GM12878 (cell line): ENCODE data around the gene TUBA1A. TPM values are rescaled to one million over a fixed set of nuclear protein-coding genes. Genes with fewer than 3 reads are reported as not detected.

Source experiments
- ATAC-seq: fragments of 200-7000 bp; cut with Tn5 transposase; 3 replicates; pipeline ENCODE4 v1.9.1; 2020; ENCODE audit warnings: mild to moderate bottlenecking, moderate library complexity
- BruUV-seq: library from RNA; stranded (reverse); fragments of 400-500 nt; replicated peaks from 2 replicates; lab custom pipeline; 2021; lab: Mats Ljungman, UMichigan
- CTCF ChIA-PET: fragments of 300-600 bp; sonication (Branson Sonifier 250); formaldehyde crosslinking; extraction: SDS; loops from one replicate; lab custom pipeline; 2021; ENCODE audit warnings: inconsistent platforms; lab: Yijun Ruan, JAX
- POLR2A ChIA-PET: fragments of 350-600 bp; formaldehyde crosslinking; extraction: SDS; loops from one replicate; lab custom pipeline; 2021; ENCODE audit warnings: inconsistent platforms; lab: Charles Lee
- RAD21 ChIA-PET: fragments of 300-600 bp; sonication (Branson Sonifier 250); formaldehyde crosslinking; loops from one replicate; lab custom pipeline; 2023; ENCODE audit warnings: antibody characterized with exemption; ENCODE audit not compliant: unreplicated experiment; lab: Charles Lee
- SMC1A ChIA-PET: fragments of 300-600 bp; sonication (Branson Sonifier 250); formaldehyde crosslinking; loops from one replicate; lab custom pipeline; 2023; ENCODE audit not compliant: unreplicated experiment, uncharacterized antibody; lab: Charles Lee
- DNase-seq: peaks from one replicate; pipeline ENCODE4 v3.0.0-alpha.2; 2011; ENCODE audit warnings: low read depth, low spot score
- FAIRE-seq: peaks from 3 replicates; lab custom pipeline; 2011; peaks lifted over from hg19 to GRCh38; lab: Jason Lieb, UNC
- H2AFZ ChIP-seq: 2 replicates; pipeline ENCODE4 v1.6.0; 2011; ENCODE audit warnings: low read depth, low read length, control low read depth; ENCODE audit not compliant: control insufficient read depth
- H3K27ac ChIP-seq: 2 replicates; pipeline ENCODE4 v1.5.1; 2011; ENCODE audit warnings: control low read depth; ENCODE audit not compliant: control insufficient read depth, insufficient read depth
- H3K27me3 ChIP-seq, 2 experiments: replicated peaks in 1 of 2; 2 replicates each; pipeline versions ENCODE4 v1.6.0 to v1.6.1; 2011; ENCODE audit warnings: low read length in 1 of 2; ENCODE audit not compliant: control insufficient read depth in 2 of 2, insufficient read depth in 2 of 2
- H3K36me3 ChIP-seq, 2 experiments: 2 replicates each; pipeline ENCODE4 v1.5.1; 2011; ENCODE audit warnings: low read length in 1 of 2; ENCODE audit not compliant: control insufficient read depth in 2 of 2, insufficient read depth in 2 of 2
- H3K4me1 ChIP-seq: 2 replicates; pipeline ENCODE4 v1.6.1; 2011; ENCODE audit warnings: mild to moderate bottlenecking, low read length, moderate library complexity, mixed read lengths; ENCODE audit not compliant: control insufficient read depth, insufficient read depth
- H3K4me2 ChIP-seq: 2 replicates; pipeline ENCODE4 v1.6.0; 2011; ENCODE audit warnings: control low read depth; ENCODE audit not compliant: control insufficient read depth, insufficient read depth
- H3K4me3 ChIP-seq: fragments of 200-600 bp; sonication (generic); 2 replicates; pipeline ENCODE4 v1.5.1; 2016
- H3K79me2 ChIP-seq: 2 replicates; pipeline ENCODE4 v1.6.0; 2011; ENCODE audit warnings: low read length; ENCODE audit not compliant: control insufficient read depth, insufficient read depth
- H3K9ac ChIP-seq: 2 replicates; pipeline ENCODE4 v1.8.0; 2011; ENCODE audit warnings: low read length, control low read depth, mixed read lengths; ENCODE audit not compliant: control insufficient read depth, insufficient read depth
- H3K9me3 ChIP-seq: replicated peaks from 3 replicates; pipeline ENCODE4 v1.5.1; 2011; ENCODE audit warnings: mild to moderate bottlenecking, low read length; ENCODE audit not compliant: control insufficient read depth, insufficient read depth
- H4K20me1 ChIP-seq: 2 replicates; pipeline ENCODE4 v1.6.0; 2011; ENCODE audit not compliant: control insufficient read depth, insufficient read depth
- SMC3 ChIP-seq: IDR thresholded peaks from 2 replicates; pipeline ENCODE4 v1.6.1; 2011; ENCODE audit warnings: low read length, improper control_type of control experiment, borderline replicate concordance
- WGBS: methylation state at CpG from one replicate; pipeline ENCODE4 v1.1.6; 2016; ENCODE audit warnings: low lambda C conversion rate; ENCODE audit not compliant: insufficient replicate concordance, insufficient coverage; ENCODE audit errors: missing lambda C conversion rate; 5-methylcytosine and 5-hydroxymethylcytosine counted together
- in situ Hi-C: fragments of 300-500 bp; cut with MboI; formaldehyde crosslinking; loops from 9 replicates; pipeline ENCODE4 v1.14.3; 2018; ENCODE audit warnings: mixed read lengths
- intact Hi-C: fragments of 100-400 bp; cut with micrococcal nuclease; formaldehyde crosslinking; loops from one replicate; pipeline ENCODE4 v1.14.2; 2022; ENCODE audit not compliant: unreplicated experiment
- polyA plus RNA-seq, 11 experiments: library from polyadenylated mRNA; depleted of rRNA in 4 of 11; unstranded in 6 of 11; stranded (reverse) in 5 of 11; fragments of >200 nt; fragmentation: Nextera tagmentation in 4 of 11; fragmentation: Illumina TruSeq in 1 of 11; extraction: Ambion mirVana in 4 of 11; extraction: Trizol in 1 of 11; gene quantifications; 1 replicate in 1 of 11; 2 replicates in 10 of 11; pipeline versions ENCODE4 v1.2.1 to v1.2.3, GENCODE V29; 2011 to 2016; ENCODE audit warnings: inconsistent platforms in 2 of 11, missing spikeins in 2 of 11, low read depth in 1 of 11
- total RNA-seq, 4 experiments: library from RNA; depleted of rRNA in 3 of 4; stranded (reverse); fragments of >200 nt in 3 of 4; fragmentation: Illumina TruSeq in 1 of 4; extraction: Trizol in 1 of 4; gene quantifications; 2 replicates each; pipeline versions ENCODE4 v1.2.1 to v1.2.3, GENCODE V29; 2013 to 2021
- TF ChIP-seq, protein P1 (sequence below): IDR thresholded peaks from 2 replicates; pipeline ENCODE4 v1.6.1; 2011; ENCODE audit warnings: mild to moderate bottlenecking, low read depth, low read length, moderate library complexity; ENCODE audit not compliant: insufficient replicate concordance

TUBA1A gene
- total and polyA plus RNA-seq, 10 of the 15 experiments (the other 5 are each of a cell fraction or from before 2014, with no cell fraction given), result 129 to 496 (median 249) TPM

DNA sequence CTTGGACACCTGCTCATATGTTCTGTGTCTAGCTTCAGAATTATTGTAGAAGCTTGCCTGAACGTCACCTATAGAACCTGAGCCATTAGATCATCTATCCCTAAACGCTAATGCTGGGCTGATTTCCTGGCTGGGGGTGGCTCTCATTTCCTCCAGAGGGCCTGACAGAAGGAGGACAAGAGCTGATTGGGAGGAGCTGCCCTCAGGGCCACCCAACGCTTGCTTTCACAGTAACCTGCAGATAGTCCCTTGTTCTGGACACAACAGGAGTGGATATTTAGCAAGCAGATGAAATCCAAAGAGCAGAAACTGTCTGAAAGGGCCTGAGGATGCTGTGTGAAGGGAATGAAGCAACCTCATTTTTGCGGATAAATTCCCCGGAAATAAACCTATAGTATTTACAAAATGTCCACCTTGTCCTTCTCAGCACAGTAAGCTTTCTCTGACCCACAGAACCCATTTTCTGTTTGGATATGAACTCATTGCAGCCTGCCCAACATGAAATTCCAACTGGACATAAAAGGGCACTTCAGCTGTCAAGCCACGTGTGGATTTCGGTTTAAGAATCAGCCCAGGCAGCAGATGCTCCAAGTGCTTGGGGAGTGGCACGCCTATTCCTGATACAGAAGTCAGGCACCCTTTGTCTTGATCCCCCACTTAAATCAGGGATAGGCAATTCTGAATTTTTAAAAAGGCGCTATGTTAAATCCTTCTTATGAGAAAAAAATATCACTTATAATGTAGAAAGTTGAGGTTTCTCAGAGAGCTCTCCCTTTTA, 43.2 kb upstream of the TUBA1A start:
- TF ChIP-seq, protein P1, sequence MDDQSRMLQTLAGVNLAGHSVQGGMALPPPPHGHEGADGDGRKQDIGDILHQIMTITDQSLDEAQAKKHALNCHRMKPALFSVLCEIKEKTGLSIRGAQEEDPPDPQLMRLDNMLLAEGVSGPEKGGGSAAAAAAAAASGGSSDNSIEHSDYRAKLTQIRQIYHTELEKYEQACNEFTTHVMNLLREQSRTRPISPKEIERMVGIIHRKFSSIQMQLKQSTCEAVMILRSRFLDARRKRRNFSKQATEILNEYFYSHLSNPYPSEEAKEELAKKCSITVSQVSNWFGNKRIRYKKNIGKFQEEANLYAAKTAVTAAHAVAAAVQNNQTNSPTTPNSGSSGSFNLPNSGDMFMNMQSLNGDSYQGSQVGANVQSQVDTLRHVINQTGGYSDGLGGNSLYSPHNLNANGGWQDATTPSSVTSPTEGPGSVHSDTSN, result no peak
- TF ChIP-seq, all 136 proteins: peak for 0
- Histone ChIP-seq H3K4me2 (no peak overlapping the region), H3K9ac (no peak overlapping the region), H2AFZ (no peak overlapping the region), H3K4me3 (no peak overlapping the region), H3K27ac (no peak overlapping the region), H3K4me1 (peaks cover 3% of the 10 kb centered on the region; the same call in 1 of the 2 replicates), H3K9me3 (no peaks in the 10 kb centered on the region), H3K27me3 (no peaks in the 10 kb centered on the region), H3K36me3 (no peaks in the 10 kb centered on the region), H3K79me2 (no peaks in the 10 kb centered on the region), H4K20me1 (no peaks in the 10 kb centered on the region)
- ATAC-seq (no peak), FAIRE-seq (no peak), DNase-seq (no peak)
- SMC1A ChIA-PET, result interaction anchor here (0.9 to 1.5 kb wide), 3 partner anchors 132 to 169 kb away, joined by 3 to 5 read pairs (median 3); no protein-coding TSS in a partner anchor
- intact Hi-C loops (no loop called here), in situ Hi-C loops (loop anchor here (10.0 kb wide), 1 partner anchor 167 kb away; the partner anchor contains the start of genes KMT2D and RHEBL1)
- no TSS peak for BruUV-seq
- POLR2A ChIA-PET, result interaction anchor here (0.6 kb wide), 1 partner anchor 52 kb away, joined by 3 read pairs; no protein-coding TSS in a partner anchor
- WGBS, result 83% methylated on average over 9 of the region's 9 CpGs
- CTCF ChIA-PET, result interaction anchor here (0.5 to 3.8 kb wide), 9 partner anchors 10 to 168 kb away, joined by 3 to 14 read pairs (median 7); partner anchors contain the start of genes LMBR1L and SPATS2
- RAD21 ChIA-PET, result no interaction called here

DNA sequence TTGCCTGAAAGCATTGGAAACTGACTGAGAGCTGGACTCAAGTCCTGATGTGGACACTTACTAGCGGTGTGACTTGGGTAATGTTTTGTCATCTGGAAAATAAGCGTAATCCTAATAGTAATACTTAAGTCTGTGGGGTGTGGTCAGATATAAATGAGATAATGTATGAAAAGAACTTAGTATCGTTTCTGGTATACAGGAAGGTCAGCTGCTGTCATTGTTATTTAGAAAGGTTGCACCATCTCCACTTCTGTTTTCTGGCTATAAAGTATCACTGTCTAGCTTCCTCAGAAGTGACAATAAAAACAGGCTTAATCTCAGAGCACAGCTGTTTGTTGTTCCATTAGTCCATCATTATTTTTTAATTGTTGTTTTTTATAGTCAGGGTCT, 41.9 kb upstream of the TUBA1A start:
- FAIRE-seq, result no peak
- H3K36me3 ChIP-seq, result no peaks in the 10 kb centered on the region
- H2AFZ ChIP-seq, result no peak overlapping the region
- no TSS peak for BruUV-seq
- H3K27ac ChIP-seq, result no peak overlapping the region
- intact Hi-C loops (no loop called here), in situ Hi-C loops (loop anchor here (10.0 kb wide), 1 partner anchor 166 kb away; the partner anchor contains the start of genes KMT2D and RHEBL1)
- no peak overlapping the region for H3K9ac ChIP-seq
- ChIA-PET SMC1A (interaction anchor here (1.5 kb wide), 1 partner anchor 142 kb away, joined by 5 read pairs; no protein-coding TSS in a partner anchor), CTCF (interaction anchor here (1.3 to 3.8 kb wide), 5 partner anchors 9 to 167 kb away, joined by 3 to 14 read pairs (median 10); no protein-coding TSS in a partner anchor), RAD21 (interaction anchor here (0.9 kb wide), 1 partner anchor 138 kb away, joined by 3 read pairs; no protein-coding TSS in a partner anchor), POLR2A (no interaction called here)
- ATAC-seq, result no peak
- WGBS, result 64% methylated on average over 3 of the region's 3 CpGs
- no peak overlapping the region for H3K4me2 ChIP-seq
- no peaks in the 10 kb centered on the region for H3K79me2 ChIP-seq
- peaks cover 3% of the 10 kb centered on the region; the same call in 1 of the 2 replicates for H3K4me1 ChIP-seq
- H4K20me1 ChIP-seq, result no peaks in the 10 kb centered on the region
- no peak overlapping the region for H3K4me3 ChIP-seq
- no peak for DNase-seq
- TF ChIP-seq SMC3, result no peak
- TF ChIP-seq, all 136 proteins: peak for 0
- Histone ChIP-seq H3K9me3 (no peaks in the 10 kb centered on the region), H3K27me3 (no peaks in the 10 kb centered on the region)
